ENCODE data around the gene PLD1. TPM values are rescaled to one million over a fixed set of nuclear protein-coding genes. Genes with fewer than 3 reads are reported as not detected.

Gene PLD1
- total and polyA plus RNA-seq, 5 donors from 2014 or later = 1.2 to 8.8 (median 3.6) TPM; not detected in 1

- Histone ChIP-seq H3K4me1 (ENCODE audit: control insufficient read depth, insufficient read depth, low read length, poor library complexity, severe bottlenecking) (no peaks in the 10 kb centered on the region), H3K4me3 (ENCODE audit: low read depth, low read length) (no peak overlapping the region), H3K9me3 (ENCODE audit: control insufficient read depth in 2 of 2, low read length in 2 of 2) (no peaks in the 10 kb centered on the region), H3K27me3 (ENCODE audit: control insufficient read depth, insufficient read depth, low read length) (peaks cover 6% of the 10 kb centered on the region), H3K27ac (ENCODE audit: insufficient read depth, low read length, poor library complexity, severe bottlenecking) (no peak overlapping the region), H3K36me3 (ENCODE audit: control insufficient read depth, insufficient read depth, low read length) (no peaks in the 10 kb centered on the region)
- no peaks in the 10 kb centered on the region for H3K36me3 Mint-ChIP-seq
- no peaks in the 10 kb centered on the region for H3K4me1 Mint-ChIP-seq
- ATAC-seq (ENCODE audit: low read depth in 2 of 2) = no peak
- H3K9me3 Mint-ChIP-seq = peaks cover 0 to 3% (median 0%) of the 10 kb centered on the region in 7 donors
- no peak overlapping the region for H3K4me3 Mint-ChIP-seq
- no peak overlapping the region for H3K27ac Mint-ChIP-seq
- peaks cover 6% of the 10 kb centered on the region for H3K27me3 Mint-ChIP-seq
- DNase-seq = no peak
Measured at GRCh38 chr3:171789759-171790505, 20.4 kb downstream of the PLD1 start.

- Histone ChIP-seq H3K36me3 (ENCODE audit: control insufficient read depth, insufficient read depth, low read length) (no peaks in the 10 kb centered on the region), H3K27me3 (ENCODE audit: control insufficient read depth, insufficient read depth, low read length) (peaks cover 11% of the 10 kb centered on the region), H3K4me1 (ENCODE audit: control insufficient read depth, insufficient read depth, low read length, poor library complexity, severe bottlenecking) (no peaks in the 10 kb centered on the region), H3K9me3 (ENCODE audit: control insufficient read depth in 2 of 2, low read length in 2 of 2) (no peaks in the 10 kb centered on the region), H3K4me3 (ENCODE audit: low read depth, low read length) (no peak overlapping the region), H3K27ac (ENCODE audit: insufficient read depth, low read length, poor library complexity, severe bottlenecking) (no peak overlapping the region)
- DNase-seq (no peak), ATAC-seq (ENCODE audit: low read depth in 2 of 2) (no peak)
- Mint-ChIP-seq H3K36me3 (no peaks in the 10 kb centered on the region), H3K9me3 (peaks cover 0 to 3% (median 0%) of the 10 kb centered on the region in 7 donors), H3K27ac (no peak overlapping the region), H3K27me3 (peaks cover 6% of the 10 kb centered on the region), H3K4me1 (no peaks in the 10 kb centered on the region), H3K4me3 (no peak overlapping the region)
Measured at GRCh38 chr3:171788546-171789351, 21.5 kb downstream of the PLD1 start.

GRCh38 chr3:171786997-171787396, 23.3 kb downstream of the PLD1 start:
- Mint-ChIP-seq H3K36me3 (no peaks in the 10 kb centered on the region), H3K27me3 (peaks cover 1% of the 10 kb centered on the region), H3K27ac (no peak overlapping the region), H3K4me3 (no peak overlapping the region), H3K9me3 (peaks cover 0 to 3% (median 0%) of the 10 kb centered on the region in 7 donors), H3K4me1 (no peaks in the 10 kb centered on the region)
- DNase-seq (no peak), ATAC-seq (ENCODE audit: low read depth in 2 of 2) (no peak)
- Histone ChIP-seq H3K27ac (ENCODE audit: insufficient read depth, low read length, poor library complexity, severe bottlenecking) (no peak overlapping the region), H3K9me3 (ENCODE audit: control insufficient read depth in 2 of 2, low read length in 2 of 2) (no peaks in the 10 kb centered on the region), H3K4me1 (ENCODE audit: control insufficient read depth, insufficient read depth, low read length, poor library complexity, severe bottlenecking) (no peaks in the 10 kb centered on the region), H3K36me3 (ENCODE audit: control insufficient read depth, insufficient read depth, low read length) (no peaks in the 10 kb centered on the region), H3K27me3 (ENCODE audit: control insufficient read depth, insufficient read depth, low read length) (peaks cover 7% of the 10 kb centered on the region), H3K4me3 (ENCODE audit: low read depth, low read length) (no peak overlapping the region)

- H3K36me3 Mint-ChIP-seq = no peaks in the 10 kb centered on the region
Measured at GRCh38 chr3:171784937-171785336, 25.3 kb downstream of the PLD1 start.

GRCh38 chr3:171784387-171784786, 25.9 kb downstream of the PLD1 start:
- no peaks in the 10 kb centered on the region for H3K4me1 Mint-ChIP-seq
- DNase-seq (no peak), ATAC-seq (ENCODE audit: low read depth in 2 of 2) (no peak)
- H3K4me3 Mint-ChIP-seq = no peak overlapping the region
- H3K27ac ChIP-seq (ENCODE audit: insufficient read depth, low read length, poor library complexity, severe bottlenecking) = no peak overlapping the region
- no peaks in the 10 kb centered on the region for H3K27me3 Mint-ChIP-seq
- H3K36me3 ChIP-seq (ENCODE audit: control insufficient read depth, insufficient read depth, low read length) = no peaks in the 10 kb centered on the region
- H3K4me3 ChIP-seq (ENCODE audit: low read depth, low read length) = no peak overlapping the region
- H3K27me3 ChIP-seq (ENCODE audit: control insufficient read depth, insufficient read depth, low read length) = peaks cover 5% of the 10 kb centered on the region
- no peak overlapping the region for H3K27ac Mint-ChIP-seq
- no peaks in the 10 kb centered on the region for H3K4me1 ChIP-seq (ENCODE audit: control insufficient read depth, insufficient read depth, low read length, poor library complexity, severe bottlenecking)
- no peaks in the 10 kb centered on the region for H3K36me3 Mint-ChIP-seq
- H3K9me3 ChIP-seq (ENCODE audit: control insufficient read depth in 2 of 2, low read length in 2 of 2) = no peaks in the 10 kb centered on the region
- H3K9me3 Mint-ChIP-seq = peaks cover 0 to 3% (median 0%) of the 10 kb centered on the region in 7 donors

More at GRCh38 chr3:171784937-171785336, 25.3 kb downstream of the PLD1 start:
- no peaks in the 10 kb centered on the region for H3K9me3 ChIP-seq (ENCODE audit: control insufficient read depth in 2 of 2, low read length in 2 of 2)
- H3K27ac ChIP-seq (ENCODE audit: insufficient read depth, low read length, poor library complexity, severe bottlenecking) = no peak overlapping the region
- H3K4me1 ChIP-seq (ENCODE audit: control insufficient read depth, insufficient read depth, low read length, poor library complexity, severe bottlenecking) = no peaks in the 10 kb centered on the region
- Mint-ChIP-seq H3K9me3 (peaks cover 0 to 3% (median 0%) of the 10 kb centered on the region in 7 donors), H3K27ac (no peak overlapping the region), H3K4me3 (no peak overlapping the region), H3K27me3 (no peaks in the 10 kb centered on the region), H3K4me1 (no peaks in the 10 kb centered on the region)
- no peak overlapping the region for H3K4me3 ChIP-seq (ENCODE audit: low read depth, low read length)
- ATAC-seq (ENCODE audit: low read depth in 2 of 2) (no peak), DNase-seq (no peak)
- no peaks in the 10 kb centered on the region for H3K36me3 ChIP-seq (ENCODE audit: control insufficient read depth, insufficient read depth, low read length)
- H3K27me3 ChIP-seq (ENCODE audit: control insufficient read depth, insufficient read depth, low read length) = peaks cover 5% of the 10 kb centered on the region

- Histone ChIP-seq H3K36me3 (ENCODE audit: control insufficient read depth, insufficient read depth, low read length) (no peaks in the 10 kb centered on the region), H3K4me1 (ENCODE audit: control insufficient read depth, insufficient read depth, low read length, poor library complexity, severe bottlenecking) (no peaks in the 10 kb centered on the region), H3K27me3 (ENCODE audit: control insufficient read depth, insufficient read depth, low read length) (peaks cover 5% of the 10 kb centered on the region), H3K9me3 (ENCODE audit: control insufficient read depth in 2 of 2, low read length in 2 of 2) (no peaks in the 10 kb centered on the region), H3K27ac (ENCODE audit: insufficient read depth, low read length, poor library complexity, severe bottlenecking) (no peak overlapping the region), H3K4me3 (ENCODE audit: low read depth, low read length) (no peak overlapping the region)
- no peaks in the 10 kb centered on the region for H3K4me1 Mint-ChIP-seq
- no peaks in the 10 kb centered on the region for H3K36me3 Mint-ChIP-seq
- H3K27ac Mint-ChIP-seq = no peak overlapping the region
- DNase-seq (no peak), ATAC-seq (ENCODE audit: low read depth in 2 of 2) (no peak)
- no peaks in the 10 kb centered on the region for H3K9me3 Mint-ChIP-seq
- H3K27me3 Mint-ChIP-seq = no peaks in the 10 kb centered on the region
- no peak overlapping the region for H3K4me3 Mint-ChIP-seq
Measured at GRCh38 chr3:171783626-171784025, 26.7 kb downstream of the PLD1 start.

GRCh38 chr3:171783086-171783485, 27.2 kb downstream of the PLD1 start:
- Histone ChIP-seq H3K36me3 (ENCODE audit: control insufficient read depth, insufficient read depth, low read length) (no peaks in the 10 kb centered on the region), H3K27ac (ENCODE audit: insufficient read depth, low read length, poor library complexity, severe bottlenecking) (no peak overlapping the region), H3K27me3 (ENCODE audit: control insufficient read depth, insufficient read depth, low read length) (peaks cover 7% of the 10 kb centered on the region), H3K4me3 (ENCODE audit: low read depth, low read length) (no peak overlapping the region), H3K4me1 (ENCODE audit: control insufficient read depth, insufficient read depth, low read length, poor library complexity, severe bottlenecking) (no peaks in the 10 kb centered on the region), H3K9me3 (ENCODE audit: control insufficient read depth in 2 of 2, low read length in 2 of 2) (no peaks in the 10 kb centered on the region)
- no peaks in the 10 kb centered on the region for H3K36me3 Mint-ChIP-seq
- DNase-seq (no peak), ATAC-seq (ENCODE audit: low read depth in 2 of 2) (no peak)
- no peaks in the 10 kb centered on the region for H3K4me1 Mint-ChIP-seq
- no peaks in the 10 kb centered on the region for H3K27me3 Mint-ChIP-seq
- H3K27ac Mint-ChIP-seq = no peak overlapping the region
- no peaks in the 10 kb centered on the region for H3K9me3 Mint-ChIP-seq
- no peak overlapping the region for H3K4me3 Mint-ChIP-seq
